HEK293 (cell line): ENCODE data around the gene SESTD1.
"Not testable (repeated sequence)": the region's sequence is repeated elsewhere in the genome, so short reads cannot be mapped to it uniquely, and the experiment has no call there.

Experiments
- CTCF ChIA-PET: fragments of 350-600 bp; formaldehyde crosslinking; extraction: SDS; loops from one replicate; lab custom pipeline; 2021; ENCODE audit warnings: antibody characterized with exemption; lab: Yijun Ruan, JAX
- POLR2A ChIA-PET: fragments of 300-600 bp; formaldehyde crosslinking; extraction: SDS; loops from one replicate; lab custom pipeline; 2020; ENCODE audit warnings: antibody characterized with exemption, inconsistent platforms; lab: Yijun Ruan, JAX
- H3K27ac ChIP-seq: fragments of 200-500 bp; sonication (Bioruptor generic); 2 replicates; pipeline ENCODE4 v1.5.1; 2014; ENCODE audit warnings: low read depth, low read length, control low read depth, inconsistent platforms; ENCODE audit errors: extremely low read depth
- H3K36me3 ChIP-seq, 2 experiments: fragments of 200-500 bp in 1 of 2; sonication (Bioruptor generic) in 1 of 2; 1 replicate in 1 of 2; 2 replicates in 1 of 2; pipeline ENCODE4 v1.5.1; 2014 to 2017; ENCODE audit warnings: inconsistent platforms in 2 of 2, low read length in 2 of 2; ENCODE audit not compliant: control insufficient read depth in 2 of 2, insufficient read depth in 1 of 2
- H3K4me1 ChIP-seq: fragments of 200-500 bp; sonication (Bioruptor generic); 2 replicates; pipeline ENCODE4 v1.5.1; 2014; ENCODE audit warnings: mild to moderate bottlenecking, low read length, inconsistent platforms; ENCODE audit not compliant: control insufficient read depth, insufficient read depth
- H3K4me3 ChIP-seq: 2 replicates; pipeline ENCODE4 v1.5.1; 2011; ENCODE audit warnings: low read depth, mild to moderate bottlenecking, control low read depth, low read length, moderate library complexity
- H3K9me3 ChIP-seq: fragments of 200-500 bp; sonication (Bioruptor generic); 2 replicates; pipeline ENCODE4 v1.5.1; 2014; ENCODE audit warnings: low read depth, low read length, inconsistent platforms; ENCODE audit not compliant: control insufficient read depth, insufficient read depth
- KLF9 ChIP-seq: fragments of 450-650 bp; formaldehyde crosslinking; IDR thresholded peaks from 2 replicates; pipeline ENCODE4 v1.5.1; 2016; ENCODE audit warnings: missing biosample characterization, missing genetic modification characterization, low read depth
- SETDB1 ChIP-seq: IDR thresholded peaks from one replicate; pipeline ENCODE4 v1.6.1; 2017; ENCODE audit warnings: mild to moderate bottlenecking, low read length, moderate library complexity, mixed read lengths; ENCODE audit not compliant: insufficient read length
- WT1 ChIP-seq: fragments of 450-650 bp; formaldehyde crosslinking; IDR thresholded peaks from 2 replicates; pipeline ENCODE4 v1.5.1; 2016; ENCODE audit warnings: missing biosample characterization, missing genetic modification characterization
- ZNF138 ChIP-seq: fragments of 450-650 bp; formaldehyde crosslinking; IDR thresholded peaks from 2 replicates; pipeline ENCODE4 v1.5.1; 2016; ENCODE audit warnings: missing biosample characterization, missing genetic modification characterization, borderline replicate concordance
- ZNF169 ChIP-seq: fragments of 450-650 bp; formaldehyde crosslinking; IDR thresholded peaks from 2 replicates; pipeline ENCODE4 v1.5.1; 2016; ENCODE audit warnings: missing biosample characterization, missing genetic modification characterization
- ZNF266 ChIP-seq: fragments of 450-650 bp; formaldehyde crosslinking; IDR thresholded peaks from 2 replicates; pipeline ENCODE4 v1.5.1; 2016; ENCODE audit warnings: missing biosample characterization, missing genetic modification characterization, low read depth
- ZNF416 ChIP-seq: fragments of 450-650 bp; formaldehyde crosslinking; IDR thresholded peaks from 2 replicates; pipeline ENCODE4 v1.5.1; 2016; ENCODE audit warnings: missing biosample characterization, missing genetic modification characterization
- ZNF529 ChIP-seq: fragments of 450-650 bp; formaldehyde crosslinking; IDR thresholded peaks from 2 replicates; pipeline ENCODE4 v1.5.1; 2017; ENCODE audit warnings: missing genetic modification characterization, missing biosample characterization; ENCODE audit not compliant: insufficient replicate concordance
- TF ChIP-seq, protein P1 (sequence below): fragments of 450-650 bp; formaldehyde crosslinking; IDR thresholded peaks from 2 replicates; pipeline ENCODE4 v1.5.1; 2016; ENCODE audit warnings: missing biosample characterization, missing genetic modification characterization
- TF ChIP-seq, protein P2 (sequence below): fragments of 450-650 bp; formaldehyde crosslinking; IDR thresholded peaks from 2 replicates; pipeline ENCODE4 v1.5.0; 2017; ENCODE audit warnings: missing biosample characterization, missing genetic modification characterization, borderline replicate concordance
- TF ChIP-seq, protein P3 (sequence below): fragments of 450-650 bp; formaldehyde crosslinking; IDR thresholded peaks from 2 replicates; pipeline ENCODE4 v1.5.1; 2016; ENCODE audit warnings: missing biosample characterization, missing genetic modification characterization
- TF ChIP-seq, protein P4 (sequence below): fragments of 450-650 bp; formaldehyde crosslinking; IDR thresholded peaks from 2 replicates; pipeline ENCODE4 v1.5.1; 2017; ENCODE audit warnings: missing biosample characterization, missing genetic modification characterization
- TF ChIP-seq, protein P5 (sequence below): fragments of 450-650 bp; formaldehyde crosslinking; IDR thresholded peaks from 2 replicates; pipeline ENCODE4 v1.5.1; 2016; ENCODE audit warnings: missing biosample characterization, missing genetic modification characterization

The SESTD1 gene

DNA sequence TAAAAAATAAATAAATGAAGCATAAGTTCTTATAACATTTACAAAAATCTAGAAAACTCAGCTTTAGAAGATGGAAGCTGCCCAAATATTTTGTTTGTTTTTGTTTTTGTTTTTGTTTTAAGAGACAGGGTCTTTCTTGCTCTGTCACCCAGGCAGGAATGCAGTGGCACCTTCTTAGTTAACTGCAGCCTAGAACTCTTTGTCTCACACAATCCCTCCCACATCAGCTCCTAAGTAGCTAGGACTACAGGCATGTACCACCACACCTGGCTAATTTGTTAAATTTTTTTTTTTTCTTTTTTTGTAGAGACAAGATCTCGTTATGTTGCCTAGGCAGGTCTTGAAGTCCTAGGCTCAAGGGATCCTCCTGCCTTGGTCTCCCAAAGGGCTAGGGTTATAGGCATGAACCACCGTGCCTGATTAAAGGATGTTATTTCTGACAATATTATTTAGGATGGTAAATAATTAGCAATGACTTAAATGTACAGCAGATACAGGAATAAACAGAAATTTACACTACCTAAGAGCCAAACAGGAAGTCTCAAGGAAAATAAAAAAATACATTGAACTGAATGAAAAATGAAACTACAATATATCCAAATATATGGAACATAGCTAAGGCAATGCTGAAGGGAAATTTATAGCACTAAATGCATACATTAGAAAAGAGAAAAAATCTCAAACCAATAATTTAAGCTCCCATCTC lies 17.2 kb downstream of the SESTD1 start (continued):
- TF ChIP-seq, protein P1, sequence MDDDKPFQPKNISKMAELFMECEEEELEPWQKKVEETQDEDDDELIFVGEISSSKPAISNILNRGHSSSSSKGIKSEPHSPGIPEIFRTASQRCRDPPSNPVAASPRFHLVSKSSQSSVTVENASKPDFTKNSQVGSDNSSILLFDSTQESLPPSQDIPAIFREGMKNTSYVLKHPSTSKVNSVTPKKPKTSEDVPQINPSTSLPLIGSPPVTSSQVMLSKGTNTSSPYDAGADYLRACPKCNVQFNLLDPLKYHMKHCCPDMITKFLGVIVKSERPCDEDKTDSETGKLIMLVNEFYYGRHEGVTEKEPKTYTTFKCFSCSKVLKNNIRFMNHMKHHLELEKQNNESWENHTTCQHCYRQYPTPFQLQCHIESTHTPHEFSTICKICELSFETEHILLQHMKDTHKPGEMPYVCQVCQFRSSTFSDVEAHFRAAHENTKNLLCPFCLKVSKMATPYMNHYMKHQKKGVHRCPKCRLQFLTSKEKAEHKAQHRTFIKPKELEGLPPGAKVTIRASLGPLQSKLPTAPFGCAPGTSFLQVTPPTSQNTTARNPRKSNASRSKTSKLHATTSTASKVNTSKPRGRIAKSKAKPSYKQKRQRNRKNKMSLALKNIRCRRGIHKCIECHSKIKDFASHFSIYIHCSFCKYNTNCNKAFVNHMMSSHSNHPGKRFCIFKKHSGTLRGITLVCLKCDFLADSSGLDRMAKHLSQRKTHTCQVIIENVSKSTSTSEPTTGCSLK (tag by site-specific recombination) = no peak
- TF ChIP-seq, protein P2, sequence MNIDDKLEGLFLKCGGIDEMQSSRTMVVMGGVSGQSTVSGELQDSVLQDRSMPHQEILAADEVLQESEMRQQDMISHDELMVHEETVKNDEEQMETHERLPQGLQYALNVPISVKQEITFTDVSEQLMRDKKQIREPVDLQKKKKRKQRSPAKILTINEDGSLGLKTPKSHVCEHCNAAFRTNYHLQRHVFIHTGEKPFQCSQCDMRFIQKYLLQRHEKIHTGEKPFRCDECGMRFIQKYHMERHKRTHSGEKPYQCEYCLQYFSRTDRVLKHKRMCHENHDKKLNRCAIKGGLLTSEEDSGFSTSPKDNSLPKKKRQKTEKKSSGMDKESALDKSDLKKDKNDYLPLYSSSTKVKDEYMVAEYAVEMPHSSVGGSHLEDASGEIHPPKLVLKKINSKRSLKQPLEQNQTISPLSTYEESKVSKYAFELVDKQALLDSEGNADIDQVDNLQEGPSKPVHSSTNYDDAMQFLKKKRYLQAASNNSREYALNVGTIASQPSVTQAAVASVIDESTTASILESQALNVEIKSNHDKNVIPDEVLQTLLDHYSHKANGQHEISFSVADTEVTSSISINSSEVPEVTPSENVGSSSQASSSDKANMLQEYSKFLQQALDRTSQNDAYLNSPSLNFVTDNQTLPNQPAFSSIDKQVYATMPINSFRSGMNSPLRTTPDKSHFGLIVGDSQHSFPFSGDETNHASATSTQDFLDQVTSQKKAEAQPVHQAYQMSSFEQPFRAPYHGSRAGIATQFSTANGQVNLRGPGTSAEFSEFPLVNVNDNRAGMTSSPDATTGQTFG (tag by site-specific recombination) = no peak
- TF ChIP-seq ZNF416 (tag by site-specific recombination) = no peak

DNA sequence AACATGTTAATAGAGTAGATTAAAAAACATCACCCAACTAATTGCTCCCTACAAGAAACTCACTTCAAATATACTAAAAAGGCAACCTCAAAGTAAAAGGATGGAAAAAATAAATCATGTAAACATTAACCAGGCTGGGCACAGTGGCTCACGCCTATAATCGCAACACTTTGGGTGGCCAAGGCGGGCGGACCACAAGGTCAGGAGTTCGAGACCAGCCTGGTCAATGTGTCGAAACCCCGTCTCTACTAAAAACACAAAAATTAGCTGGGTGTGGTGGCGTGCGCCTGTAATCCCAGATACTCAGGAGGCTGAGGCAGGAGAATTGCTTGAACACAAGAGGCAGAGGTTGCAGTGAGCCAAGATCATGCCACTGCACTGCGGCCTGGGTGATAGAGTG lies 18.8 kb downstream of the SESTD1 start:
- H3K9me3 ChIP-seq, H3K4me1 ChIP-seq, H3K36me3 ChIP-seq, CTCF ChIA-PET, H3K27ac ChIP-seq, H3K4me3 ChIP-seq, POLR2A ChIA-PET: not testable (repeated sequence)

DNA sequence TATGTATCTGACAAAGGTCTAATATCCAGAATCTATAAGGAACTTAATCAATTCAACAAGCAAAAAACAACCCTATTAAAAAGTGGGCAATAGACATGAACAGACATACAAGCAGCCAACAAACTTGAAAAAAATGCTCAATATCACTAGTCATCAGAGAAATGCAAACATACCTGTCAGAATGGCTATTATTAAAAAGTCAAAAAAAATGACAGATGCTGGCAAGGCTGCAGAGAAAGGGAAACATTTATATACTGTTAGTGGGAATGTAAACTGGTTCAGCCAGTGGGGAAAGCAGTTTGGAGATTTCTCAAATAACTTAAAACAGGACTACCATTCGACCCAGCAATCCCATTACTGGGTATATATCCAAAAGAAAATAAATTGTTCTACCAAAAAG lies 21.6 kb downstream of the SESTD1 start:
- no peak overlapping the region for H3K4me3 ChIP-seq
- no peaks in the 10 kb centered on the region for H3K36me3 ChIP-seq
- H3K9me3 ChIP-seq = no peaks in the 10 kb centered on the region
- CTCF ChIA-PET = no interaction called here
- peaks cover 16% of the 10 kb centered on the region; the same call in 1 of the 2 replicates for H3K4me1 ChIP-seq
- POLR2A ChIA-PET = no interaction called here
- H3K27ac ChIP-seq = no peak overlapping the region
- TF ChIP-seq ZNF169 (tag by site-specific recombination) (no peak), ZNF529 (tag by site-specific recombination) (no peak)
- TF ChIP-seq, protein P3, sequence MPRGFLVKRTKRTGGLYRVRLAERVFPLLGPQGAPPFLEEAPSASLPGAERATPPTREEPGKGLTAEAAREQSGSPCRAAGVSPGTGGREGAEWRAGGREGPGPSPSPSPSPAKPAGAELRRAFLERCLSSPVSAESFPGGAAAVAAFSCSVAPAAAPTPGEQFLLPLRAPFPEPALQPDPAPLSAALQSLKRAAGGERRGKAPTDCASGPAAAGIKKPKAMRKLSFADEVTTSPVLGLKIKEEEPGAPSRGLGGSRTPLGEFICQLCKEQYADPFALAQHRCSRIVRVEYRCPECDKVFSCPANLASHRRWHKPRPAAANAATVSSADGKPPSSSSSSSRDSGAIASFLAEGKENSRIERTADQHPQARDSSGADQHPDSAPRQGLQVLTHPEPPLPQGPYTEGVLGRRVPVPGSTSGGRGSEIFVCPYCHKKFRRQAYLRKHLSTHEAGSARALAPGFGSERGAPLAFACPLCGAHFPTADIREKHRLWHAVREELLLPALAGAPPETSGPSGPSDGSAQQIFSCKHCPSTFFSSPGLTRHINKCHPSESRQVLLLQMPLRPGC (tag by site-specific recombination) = no peak

DNA sequence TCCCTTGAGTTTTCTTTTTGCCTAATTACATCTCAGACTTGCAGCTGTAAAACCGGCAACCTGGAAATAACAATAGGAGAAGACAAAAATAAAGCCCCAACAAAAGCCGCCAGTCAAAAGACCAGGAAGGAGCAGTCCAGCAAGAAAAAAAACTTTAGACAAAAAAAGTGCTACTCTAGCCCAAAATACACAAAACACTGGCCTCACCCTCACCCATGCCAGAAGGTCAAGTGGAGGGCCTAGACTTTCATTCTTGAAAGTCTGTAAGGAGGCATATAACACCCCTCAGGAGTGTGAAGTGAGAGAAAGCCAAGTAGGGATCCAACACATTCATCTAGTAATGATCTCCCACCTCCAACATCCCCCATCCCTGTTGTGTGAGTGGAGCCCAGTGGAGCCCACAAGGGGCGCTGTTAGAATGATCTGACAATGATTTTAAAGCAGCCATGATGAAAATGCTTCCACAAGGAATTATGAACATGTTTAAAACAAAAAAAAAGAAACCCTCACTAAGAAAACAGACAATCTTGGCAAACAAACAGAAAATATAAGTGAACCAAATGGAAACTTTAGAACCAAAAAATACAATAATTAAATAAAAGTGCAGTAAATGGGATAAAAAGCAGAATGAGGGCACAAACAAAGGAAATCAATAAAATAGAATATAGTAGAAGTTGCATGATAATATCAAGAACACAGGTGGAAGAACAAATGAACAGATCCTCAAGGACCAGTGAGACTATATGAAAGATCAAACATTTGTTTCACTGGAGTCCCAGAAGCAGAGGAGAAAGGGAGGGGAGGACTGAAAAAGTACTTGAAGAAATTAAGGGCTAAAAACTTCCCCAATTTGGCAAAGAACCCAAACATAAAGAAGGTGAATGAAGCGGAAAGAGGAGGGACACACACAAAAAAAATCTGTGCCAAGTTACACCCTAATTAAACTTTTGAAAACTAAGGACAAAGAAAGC lies 23.9 kb downstream of the SESTD1 start:
- CTCF ChIA-PET = interaction anchor here (1.0 kb wide), 1 partner anchor 131 kb away, joined by 4 read pairs; no protein-coding TSS in a partner anchor

More for the DNA sequence above, 23.9 kb downstream of the SESTD1 start:
- TF ChIP-seq WT1 (tag by site-specific recombination) (no peak), ZNF138 (tag by site-specific recombination) (no peak), KLF9 (tag by site-specific recombination) (no peak), SETDB1 (peak; percentile 20), ZNF266 (tag by site-specific recombination) (no peak)
- TF ChIP-seq, protein P4, sequence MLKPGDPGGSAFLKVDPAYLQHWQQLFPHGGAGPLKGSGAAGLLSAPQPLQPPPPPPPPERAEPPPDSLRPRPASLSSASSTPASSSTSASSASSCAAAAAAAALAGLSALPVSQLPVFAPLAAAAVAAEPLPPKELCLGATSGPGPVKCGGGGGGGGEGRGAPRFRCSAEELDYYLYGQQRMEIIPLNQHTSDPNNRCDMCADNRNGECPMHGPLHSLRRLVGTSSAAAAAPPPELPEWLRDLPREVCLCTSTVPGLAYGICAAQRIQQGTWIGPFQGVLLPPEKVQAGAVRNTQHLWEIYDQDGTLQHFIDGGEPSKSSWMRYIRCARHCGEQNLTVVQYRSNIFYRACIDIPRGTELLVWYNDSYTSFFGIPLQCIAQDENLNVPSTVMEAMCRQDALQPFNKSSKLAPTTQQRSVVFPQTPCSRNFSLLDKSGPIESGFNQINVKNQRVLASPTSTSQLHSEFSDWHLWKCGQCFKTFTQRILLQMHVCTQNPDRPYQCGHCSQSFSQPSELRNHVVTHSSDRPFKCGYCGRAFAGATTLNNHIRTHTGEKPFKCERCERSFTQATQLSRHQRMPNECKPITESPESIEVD (tag by site-specific recombination) = 0 out of 2 replicates have a peak, but pooled peaks have one; percentile 26
- TF ChIP-seq, protein P5, sequence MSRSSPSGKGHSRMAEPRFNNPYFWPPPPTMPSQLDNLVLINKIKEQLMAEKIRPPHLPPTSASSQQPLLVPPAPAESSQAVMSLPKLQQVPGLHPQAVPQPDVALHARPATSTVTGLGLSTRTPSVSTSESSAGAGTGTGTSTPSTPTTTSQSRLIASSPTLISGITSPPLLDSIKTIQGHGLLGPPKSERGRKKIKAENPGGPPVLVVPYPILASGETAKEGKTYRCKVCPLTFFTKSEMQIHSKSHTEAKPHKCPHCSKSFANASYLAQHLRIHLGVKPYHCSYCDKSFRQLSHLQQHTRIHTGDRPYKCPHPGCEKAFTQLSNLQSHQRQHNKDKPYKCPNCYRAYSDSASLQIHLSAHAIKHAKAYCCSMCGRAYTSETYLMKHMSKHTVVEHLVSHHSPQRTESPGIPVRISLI (tag by site-specific recombination) = no peak
- Histone ChIP-seq H3K4me1 (peaks cover 25% of the 10 kb centered on the region), H3K27ac (no peak overlapping the region), H3K36me3 (no peaks in the 10 kb centered on the region), H3K9me3 (no peaks in the 10 kb centered on the region), H3K4me3 (no peak overlapping the region)
- POLR2A ChIA-PET = no interaction called here
